ENCODE measurements around the gene BARHL2. TPM values are rescaled to one million over a fixed set of nuclear protein-coding genes. Genes with fewer than 3 reads are reported as not detected.

The BARHL2 gene
- total RNA-seq, 4 donors from 2014 or later: not detected

- TF ChIP-seq CTCF (IDR thresholded peaks at IDR 0.05) (no peak), POLR2A (IDR thresholded peaks at IDR 0.05) (no peak), EP300 (IDR thresholded peaks at IDR 0.05) (no peak), POLR2AphosphoS5 (IDR thresholded peaks at IDR 0.05) (no peak)
- Histone ChIP-seq H3K27me3 (peaks cover 100% of the 10 kb centered on the region), H3K4me3 (no peak overlapping the region), H3K9me3 (no peaks in the 10 kb centered on the region), H3K4me1 (peaks cover 31% of the 10 kb centered on the region), H3K36me3 (no peaks in the 10 kb centered on the region), H3K27ac (no peak overlapping the region)
- 5% methylated on average over 14 of the region's 41 CpGs for WGBS
- no peak for DNase-seq (ENCODE audit: low spot score in 2 of 2)
Observed at GRCh38 chr1:90710579-90711536, 6.2 kb downstream of the BARHL2 start.

- no peak for DNase-seq (ENCODE audit: low spot score in 2 of 2)
- H3K27me3 ChIP-seq: peaks cover 100% of the 10 kb centered on the region
- H3K27ac ChIP-seq: no peak overlapping the region
- TF ChIP-seq POLR2A (IDR thresholded peaks at IDR 0.05) (no peak), EP300 (IDR thresholded peaks at IDR 0.05) (no peak), POLR2AphosphoS5 (IDR thresholded peaks at IDR 0.05) (no peak), CTCF (IDR thresholded peaks at IDR 0.05) (no peak)
- H3K4me3 ChIP-seq: no peak overlapping the region
- no peaks in the 10 kb centered on the region for H3K9me3 ChIP-seq
- peaks cover 31% of the 10 kb centered on the region for H3K4me1 ChIP-seq
- no peaks in the 10 kb centered on the region for H3K36me3 ChIP-seq
- 50% methylated on average over 2 of the region's 2 CpGs for WGBS
Observed at GRCh38 chr1:90709535-90709934, 7.6 kb downstream of the BARHL2 start.

GRCh38 chr1:90708826-90709225 lies 8.3 kb downstream of the BARHL2 start:
- 25% methylated on average over 2 of the region's 2 CpGs for WGBS
- Histone ChIP-seq H3K4me1 (peaks cover 28% of the 10 kb centered on the region), H3K27ac (no peak overlapping the region), H3K4me3 (no peak overlapping the region), H3K36me3 (no peaks in the 10 kb centered on the region), H3K27me3 (peaks cover 100% of the 10 kb centered on the region), H3K9me3 (no peaks in the 10 kb centered on the region)
- no peak for TF ChIP-seq POLR2A (IDR thresholded peaks at IDR 0.05)
- no peak for TF ChIP-seq EP300 (IDR thresholded peaks at IDR 0.05)
- TF ChIP-seq POLR2AphosphoS5 (IDR thresholded peaks at IDR 0.05): no peak
- no peak for TF ChIP-seq CTCF (IDR thresholded peaks at IDR 0.05)
- no peak for DNase-seq (ENCODE audit: low spot score in 2 of 2)

- Histone ChIP-seq H3K27me3 (peaks cover 100% of the 10 kb centered on the region), H3K4me3 (no peak overlapping the region), H3K9me3 (no peaks in the 10 kb centered on the region), H3K4me1 (peaks cover 23% of the 10 kb centered on the region), H3K27ac (no peak overlapping the region), H3K36me3 (no peaks in the 10 kb centered on the region)
- WGBS: 8% methylated on average over 6 of the region's 6 CpGs
- DNase-seq (ENCODE audit: low spot score in 2 of 2): no peak
- no peak for TF ChIP-seq EP300 (IDR thresholded peaks at IDR 0.05)
- TF ChIP-seq POLR2AphosphoS5 (IDR thresholded peaks at IDR 0.05): no peak
- no peak for TF ChIP-seq CTCF (IDR thresholded peaks at IDR 0.05)
- no peak for TF ChIP-seq POLR2A (IDR thresholded peaks at IDR 0.05)
Observed at GRCh38 chr1:90708236-90708786, 8.8 kb downstream of the BARHL2 start.

- peak in 1 of 2 donors; percentile 79 for DNase-seq (ENCODE audit: low spot score in 2 of 2)
- Histone ChIP-seq H3K27ac (no peak overlapping the region), H3K4me1 (peaks cover 23% of the 10 kb centered on the region), H3K36me3 (no peaks in the 10 kb centered on the region), H3K4me3 (peak overlapping the region; percentile 29), H3K27me3 (peaks cover 100% of the 10 kb centered on the region), H3K9me3 (no peaks in the 10 kb centered on the region)
- WGBS: 2% methylated on average over 21 of the region's 21 CpGs
- no peak for TF ChIP-seq POLR2AphosphoS5 (IDR thresholded peaks at IDR 0.05)
- TF ChIP-seq EP300 (IDR thresholded peaks at IDR 0.05): no peak
- no peak for TF ChIP-seq POLR2A (IDR thresholded peaks at IDR 0.05)
- no peak for TF ChIP-seq CTCF (IDR thresholded peaks at IDR 0.05)
Observed at GRCh38 chr1:90707363-90707710, 9.8 kb downstream of the BARHL2 start.

Data from suprapubic skin (tissue), 4 donors.